ENCODE measurements around the gene ZNF346.
"Not testable (repeated sequence)": the region's sequence is repeated elsewhere in the genome, so short reads cannot be mapped to it uniquely, and the experiment has no call there.

DNA sequence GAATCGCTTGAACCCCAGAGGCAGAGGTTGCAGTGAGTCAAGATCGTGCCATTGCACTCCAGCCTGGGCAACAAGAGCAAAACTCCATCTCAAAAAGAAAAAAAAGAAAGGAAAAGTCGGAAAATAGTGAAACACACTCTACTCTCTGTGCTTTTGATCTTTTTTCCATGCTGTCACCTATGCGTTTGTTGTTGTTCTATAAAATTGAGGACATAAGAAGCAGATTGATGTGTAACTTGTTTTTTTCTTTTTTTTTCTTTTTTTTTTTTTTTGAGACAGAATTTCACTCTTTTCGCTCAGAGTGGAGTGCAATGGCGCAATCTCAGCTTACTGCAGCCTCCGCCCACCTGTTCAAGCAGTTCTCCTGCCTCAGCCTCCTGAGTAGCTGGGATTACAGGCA lies 26.0 kb downstream of the ZNF346 start:
- TF ChIP-seq, protein P1, sequence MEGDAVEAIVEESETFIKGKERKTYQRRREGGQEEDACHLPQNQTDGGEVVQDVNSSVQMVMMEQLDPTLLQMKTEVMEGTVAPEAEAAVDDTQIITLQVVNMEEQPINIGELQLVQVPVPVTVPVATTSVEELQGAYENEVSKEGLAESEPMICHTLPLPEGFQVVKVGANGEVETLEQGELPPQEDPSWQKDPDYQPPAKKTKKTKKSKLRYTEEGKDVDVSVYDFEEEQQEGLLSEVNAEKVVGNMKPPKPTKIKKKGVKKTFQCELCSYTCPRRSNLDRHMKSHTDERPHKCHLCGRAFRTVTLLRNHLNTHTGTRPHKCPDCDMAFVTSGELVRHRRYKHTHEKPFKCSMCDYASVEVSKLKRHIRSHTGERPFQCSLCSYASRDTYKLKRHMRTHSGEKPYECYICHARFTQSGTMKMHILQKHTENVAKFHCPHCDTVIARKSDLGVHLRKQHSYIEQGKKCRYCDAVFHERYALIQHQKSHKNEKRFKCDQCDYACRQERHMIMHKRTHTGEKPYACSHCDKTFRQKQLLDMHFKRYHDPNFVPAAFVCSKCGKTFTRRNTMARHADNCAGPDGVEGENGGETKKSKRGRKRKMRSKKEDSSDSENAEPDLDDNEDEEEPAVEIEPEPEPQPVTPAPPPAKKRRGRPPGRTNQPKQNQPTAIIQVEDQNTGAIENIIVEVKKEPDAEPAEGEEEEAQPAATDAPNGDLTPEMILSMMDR (IDR thresholded peaks at IDR 0.05 in 4 of 5, conservative IDR thresholded peaks at IDR 0.05 in 1 of 5) = not testable (repeated sequence)
- not testable (repeated sequence) for TF ChIP-seq POLR2A (IDR thresholded peaks at IDR 0.05)

All from gastrocnemius medialis (tissue), 4 donors.